Bronchial epithelial cell (primary cell): ENCODE results near the gene RNASE4. TPM values are rescaled to one million over a fixed set of nuclear protein-coding genes. Genes with fewer than 3 reads are reported as not detected.
A peak's percentile ranks its signal among the peaks of the same experiment; 100 is the strongest.

Experiments used
- DNase-seq: peaks from one replicate; pipeline ENCODE4 v3.0.0-alpha.2; 2010; ENCODE audit warnings: low read depth
- FAIRE-seq: peaks from 2 replicates; lab custom pipeline; 2011; peaks lifted over from hg19 to GRCh38; lab: Jason Lieb, UNC
- H3K27me3 ChIP-seq: 2 replicates; pipeline ENCODE4 v1.5.1; 2011; ENCODE audit warnings: low read length; ENCODE audit not compliant: control insufficient read depth, insufficient read depth
- H3K36me3 ChIP-seq: 2 replicates; pipeline ENCODE4 v1.5.1; 2011; ENCODE audit warnings: low read length; ENCODE audit not compliant: control insufficient read depth, insufficient read depth
- H3K4me3 ChIP-seq: 2 replicates; pipeline ENCODE4 v1.5.1; 2011; ENCODE audit warnings: mild to moderate bottlenecking, low read depth, low read length, control low read depth
- CTCF ChIP-seq: IDR thresholded peaks from 2 replicates; pipeline ENCODE4 v1.5.1; 2011; ENCODE audit warnings: mild to moderate bottlenecking, moderate library complexity, low read length, control low read depth, inconsistent platforms; ENCODE audit not compliant: insufficient read depth, severe bottlenecking
- total RNA-seq: library from RNA; depleted of rRNA; stranded (reverse); fragments of >200 nt; gene quantifications from 2 replicates; pipeline ENCODE4 v1.2.1, GENCODE V29; 2014

Gene RNASE4
- total RNA-seq, 1 donor from 2014 or later, result 4.7 TPM

GRCh38 chr14:20690848-20691640 lies 6.7 kb downstream of the RNASE4 start:
- peak; percentile 74 for DNase-seq
- Histone ChIP-seq H3K36me3 (no peaks in the 10 kb centered on the region), H3K4me3 (no peak overlapping the region), H3K27me3 (no peaks in the 10 kb centered on the region)
- peak; percentile 72 for TF ChIP-seq CTCF
- no peak for FAIRE-seq

DNA sequence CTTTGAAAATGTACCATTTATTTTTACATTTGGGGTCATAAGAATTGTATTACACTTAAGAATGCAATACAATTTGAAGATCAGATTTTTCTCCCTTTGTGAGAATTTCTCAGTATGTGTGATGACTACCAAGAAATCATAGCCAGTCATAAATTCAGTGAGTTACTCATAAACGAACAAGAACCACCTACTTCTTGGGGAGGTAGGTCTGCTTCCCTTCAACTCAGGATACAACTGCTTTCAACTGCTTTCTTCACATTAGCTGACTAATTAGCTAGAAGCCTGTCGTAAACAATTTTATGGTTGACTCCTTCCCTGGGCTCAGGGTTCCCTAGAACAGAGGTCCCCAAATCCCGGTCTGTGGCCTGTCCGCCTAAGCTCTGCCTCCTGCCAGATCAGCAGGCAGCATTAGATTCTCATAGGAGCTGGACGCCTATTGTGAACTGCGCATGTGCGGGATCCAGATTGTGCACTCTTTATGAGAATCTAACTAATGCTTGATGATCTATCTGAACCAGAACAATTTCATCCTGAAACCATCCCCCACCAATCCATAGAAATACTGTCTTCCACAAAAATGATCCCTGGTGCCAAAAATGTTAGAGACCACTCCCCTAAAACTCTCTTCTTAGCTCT lies 7.9 kb downstream of the RNASE4 start:
- no peak overlapping the region for H3K4me3 ChIP-seq
- no peak for FAIRE-seq
- DNase-seq, result no peak
- no peaks in the 10 kb centered on the region for H3K27me3 ChIP-seq
- H3K36me3 ChIP-seq, result no peaks in the 10 kb centered on the region
- TF ChIP-seq CTCF, result no peak

GRCh38 chr14:20696764-20697163 lies 12.4 kb downstream of the RNASE4 start:
- no peak for DNase-seq
- Histone ChIP-seq H3K27me3 (no peaks in the 10 kb centered on the region), H3K4me3 (no peak overlapping the region), H3K36me3 (no peaks in the 10 kb centered on the region)
- no peak for FAIRE-seq
- no peak for TF ChIP-seq CTCF

GRCh38 chr14:20697273-20698017 lies 13.1 kb downstream of the RNASE4 start:
- peak; percentile 83 for DNase-seq
- Histone ChIP-seq H3K36me3 (no peaks in the 10 kb centered on the region), H3K4me3 (no peak overlapping the region), H3K27me3 (no peaks in the 10 kb centered on the region)
- FAIRE-seq, result peak; percentile 77
- peak; percentile 81 for TF ChIP-seq CTCF

GRCh38 chr14:20698018-20698329 lies 13.6 kb downstream of the RNASE4 start:
- no peak for DNase-seq
- no peak for FAIRE-seq
- H3K27me3 ChIP-seq, result no peaks in the 10 kb centered on the region
- TF ChIP-seq CTCF, result no peak
- H3K4me3 ChIP-seq, result no peak overlapping the region
- no peaks in the 10 kb centered on the region for H3K36me3 ChIP-seq
